ENCODE measurements around the gene DENR.
"Not testable (repeated sequence)": the region's sequence is repeated elsewhere in the genome, so short reads cannot be mapped to it uniquely, and the experiment has no call there.

The DENR gene, protein sequence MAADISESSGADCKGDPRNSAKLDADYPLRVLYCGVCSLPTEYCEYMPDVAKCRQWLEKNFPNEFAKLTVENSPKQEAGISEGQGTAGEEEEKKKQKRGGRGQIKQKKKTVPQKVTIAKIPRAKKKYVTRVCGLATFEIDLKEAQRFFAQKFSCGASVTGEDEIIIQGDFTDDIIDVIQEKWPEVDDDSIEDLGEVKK

DNA sequence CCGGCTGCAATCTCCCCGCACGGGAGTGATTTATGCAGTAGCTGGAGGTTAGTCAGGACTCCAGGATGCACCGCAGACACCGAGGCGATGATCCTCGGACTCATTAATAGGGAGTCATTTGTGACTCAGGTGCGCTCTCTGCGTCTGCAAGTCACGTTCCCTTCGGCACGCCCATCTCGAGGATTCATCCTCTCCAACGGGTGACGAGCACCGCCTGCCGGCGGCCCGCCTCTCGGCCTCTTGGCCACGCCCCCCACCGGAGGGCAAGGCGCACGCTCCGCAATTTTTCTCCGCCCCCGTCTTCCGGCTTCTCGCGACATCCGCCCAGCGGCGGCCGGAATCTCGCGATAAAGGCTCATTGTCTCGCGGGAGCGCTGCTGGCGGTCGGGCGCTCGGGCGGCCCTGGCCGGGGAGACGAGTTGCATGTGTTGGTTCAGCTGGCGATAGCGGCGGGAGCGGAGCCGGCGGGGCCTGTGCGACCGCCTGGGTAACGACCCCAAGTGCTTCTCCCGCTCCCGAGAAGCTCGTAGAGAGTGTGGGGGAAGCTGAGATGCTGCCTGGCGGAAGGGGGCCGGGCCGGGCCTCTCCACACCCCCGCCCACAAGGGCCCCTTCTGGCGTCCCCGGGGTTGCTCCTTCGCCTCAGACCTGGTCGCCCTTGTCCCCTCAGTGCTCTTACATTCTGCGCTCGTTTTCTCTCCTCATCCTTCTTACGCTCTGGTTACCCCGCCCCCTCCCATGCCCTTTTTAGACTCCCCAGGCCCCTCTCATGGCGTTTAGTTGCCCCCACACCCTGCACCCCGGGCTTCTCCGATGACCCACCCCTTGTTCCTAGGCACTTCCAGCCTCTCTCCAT is at the start of gene DENR:
Gene DENR (plus strand): TSS at position 361 of the 855 bp plus-strand sequence. CDS start 878 bp downstream, outside the sequence.
- peak; percentile 99 for DNase-seq

GRCh38 chr12:122702890-122703611 is 49.6 kb upstream of the DENR start, which contains the start of gene HCAR2:
TSS of gene HCAR2 (minus strand) at chr12:122703357. CDS start at chr12:122703283, 74 bp downstream.
- not testable (repeated sequence) for DNase-seq

GRCh38 chr12:122703841-122704240 is 48.8 kb upstream of the DENR start:
- not testable (repeated sequence) for DNase-seq

- not testable (repeated sequence) for DNase-seq
Measured at GRCh38 chr12:122709287-122709686, 43.3 kb upstream of the DENR start.

DNA sequence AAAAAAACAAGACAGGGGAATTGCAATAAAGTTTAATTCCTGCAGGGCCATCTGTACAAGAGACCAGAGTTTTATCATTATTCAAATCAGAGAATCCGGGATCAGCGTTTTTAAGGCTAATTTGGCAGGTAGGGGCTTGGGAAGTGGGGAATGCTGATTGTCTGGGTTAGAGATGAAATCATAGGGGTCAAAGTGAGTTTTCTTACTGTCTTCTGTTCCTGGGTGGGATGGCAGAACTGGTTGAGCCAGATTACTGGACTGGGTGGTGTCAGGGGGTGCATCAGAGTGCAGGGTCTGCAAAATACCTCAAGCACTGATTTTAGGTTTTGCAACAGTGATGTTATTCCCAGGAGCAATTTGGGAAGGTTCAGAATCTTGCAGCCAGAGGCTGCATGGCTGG is 42.3 kb upstream of the DENR start:
- not testable (repeated sequence) for DNase-seq

DNA sequence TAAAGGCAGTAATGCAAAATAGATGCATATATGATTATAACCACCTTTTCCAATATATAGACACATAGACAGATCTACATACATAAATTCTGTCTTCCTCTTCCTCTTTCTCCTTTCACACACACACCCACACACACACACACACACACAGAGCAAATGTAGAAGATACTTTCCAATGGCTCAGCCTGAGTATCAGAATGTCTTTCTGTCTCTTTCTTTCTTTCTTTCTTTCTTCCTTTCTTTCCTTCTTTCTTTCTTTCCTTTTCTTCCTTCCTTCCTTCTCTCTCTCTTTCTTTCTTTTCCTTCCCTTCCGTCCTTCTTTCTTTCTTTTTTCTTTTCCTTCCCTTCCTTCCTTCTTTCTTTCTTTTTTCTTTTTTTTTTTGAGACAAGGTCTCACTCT is 41.4 kb upstream of the DENR start:
- not testable (repeated sequence) for DNase-seq

GRCh38 chr12:122713491-122714188 is 39.0 kb upstream of the DENR start:
- DNase-seq: not testable (repeated sequence)

- DNase-seq: not testable (repeated sequence)
Measured at GRCh38 chr12:122715211-122715610, 37.4 kb upstream of the DENR start.

DNA sequence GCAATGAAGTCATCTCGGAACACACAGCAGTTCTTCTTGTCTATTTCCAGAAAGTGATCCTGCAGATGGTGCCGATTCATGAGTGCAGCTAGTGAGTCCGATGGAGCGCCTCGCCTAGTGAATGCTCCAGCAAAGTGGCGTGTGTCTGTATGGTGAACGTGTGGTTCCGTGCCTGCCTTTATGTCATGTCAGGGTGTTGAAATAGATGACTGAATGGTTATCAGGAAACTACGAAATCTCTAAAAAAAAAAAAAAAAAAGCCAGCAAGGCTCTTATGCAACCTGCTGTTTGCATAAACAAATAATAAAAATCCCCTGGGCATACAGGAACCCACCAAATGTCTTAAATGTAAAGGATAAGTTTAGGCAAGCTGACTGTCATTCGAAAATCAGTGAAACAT is 36.0 kb upstream of the DENR start, which contains the start of gene HCAR3:
Gene HCAR3 (minus strand): TSS at position 154 of the 400 bp plus-strand sequence. CDS start 74 bp downstream, at position 80.
- DNase-seq: not testable (repeated sequence)

GRCh38 chr12:122721057-122721545 is 31.5 kb upstream of the DENR start:
- no peak for DNase-seq

DNA sequence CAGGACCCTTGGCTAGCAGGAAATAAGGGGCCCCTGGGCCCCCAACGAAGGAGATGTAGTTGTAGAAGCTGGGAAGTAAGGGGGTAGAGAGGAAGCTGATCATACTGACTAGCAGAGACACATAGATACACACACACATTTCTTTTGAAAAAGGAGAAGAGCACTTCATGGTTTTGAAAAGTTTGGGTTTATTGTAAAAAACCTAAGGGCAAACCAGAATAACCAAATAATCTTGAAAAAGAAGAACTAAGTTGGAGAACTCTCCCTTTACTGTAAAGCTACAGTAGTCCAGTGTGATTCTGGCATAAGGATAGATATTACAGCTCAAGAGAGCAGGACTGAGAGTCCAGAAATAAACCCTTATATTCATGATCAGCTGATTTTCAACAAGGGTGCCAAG is 30.2 kb upstream of the DENR start:
- DNase-seq: no peak

- DNase-seq: no peak
Measured at GRCh38 chr12:122724641-122725243, 27.9 kb upstream of the DENR start.

- DNase-seq: no peak
Measured at GRCh38 chr12:122725452-122726079, 27.1 kb upstream of the DENR start.

- peak; percentile 48 for DNase-seq
Measured at GRCh38 chr12:122726080-122726558, 26.5 kb upstream of the DENR start.

- no peak for DNase-seq
Measured at GRCh38 chr12:122729583-122730214, 22.9 kb upstream of the DENR start.

- peak; percentile 47 for DNase-seq
Measured at GRCh38 chr12:122730215-122731014, 22.2 kb upstream of the DENR start, which contains the start of gene HCAR1. TSS of gene HCAR1 (minus strand) at chr12:122730844. CDS start at chr12:122730339, 505 bp downstream.

DNA sequence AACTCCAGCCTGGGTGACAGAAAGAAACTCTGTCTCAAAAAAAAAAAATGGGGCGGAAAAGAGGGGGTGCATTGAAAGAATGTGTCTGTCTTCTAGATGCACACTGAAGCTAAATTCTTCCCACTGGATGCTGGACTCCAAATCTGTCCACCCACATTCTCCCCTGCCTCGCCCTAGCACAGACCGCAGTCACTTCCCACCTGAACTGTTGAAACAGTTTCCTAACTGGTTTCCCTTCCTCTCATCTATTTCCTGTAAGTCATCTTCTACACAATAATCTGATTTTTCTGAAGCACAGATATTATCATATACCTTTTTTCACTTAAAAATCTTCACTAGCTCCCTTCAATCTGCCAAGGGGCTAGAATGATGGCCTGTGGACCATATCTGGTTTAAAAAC is 20.5 kb upstream of the DENR start:
- no peak for DNase-seq

- DNase-seq: no peak
Measured at GRCh38 chr12:122732611-122733010, 20.0 kb upstream of the DENR start.

GRCh38 chr12:122738571-122738970 is 14.1 kb upstream of the DENR start:
- no peak for DNase-seq

- no peak for DNase-seq
Measured at GRCh38 chr12:122740351-122740750, 12.3 kb upstream of the DENR start.
